Activated CD4-positive, alpha-beta memory T cell treated with anti-CD3 and anti-CD28 coated beads for 36 hours (primary cell): Measurements from ENCODE around the gene CAND2. TPM values are rescaled to one million over a fixed set of nuclear protein-coding genes. Genes with fewer than 3 reads are reported as not detected.

Experiments used
- CTCF ChIA-PET: fragments of 350-600 bp; sonication (Branson Sonifier 250); formaldehyde crosslinking; loops from one replicate; lab custom pipeline; 2021; ENCODE audit warnings: antibody characterized with exemption, inconsistent platforms; lab: Charles Lee
- POLR2A ChIA-PET: fragments of 350-600 bp; sonication (Branson Sonifier 250); formaldehyde crosslinking; loops from one replicate; lab custom pipeline; 2021; ENCODE audit warnings: antibody characterized with exemption; lab: Charles Lee
- DNase-seq: peaks from one replicate; pipeline ENCODE4 v3.0.0-alpha.2; 2020
- H3K27ac Mint-ChIP-seq: one replicate; pipeline ENCODE4 v1.8.0; 2021; ENCODE audit warnings: mixed read lengths
- H3K27me3 Mint-ChIP-seq: one replicate; pipeline ENCODE4 v1.8.0; 2021; ENCODE audit warnings: mixed read lengths
- H3K36me3 Mint-ChIP-seq: one replicate; pipeline ENCODE4 v1.8.0; 2021; ENCODE audit warnings: mixed read lengths
- H3K4me1 Mint-ChIP-seq: one replicate; pipeline ENCODE4 v1.8.0; 2021; ENCODE audit warnings: low read depth, mixed read lengths
- H3K4me3 Mint-ChIP-seq: one replicate; pipeline ENCODE4 v1.8.0; 2021; ENCODE audit warnings: mild to moderate bottlenecking, mixed read lengths
- H3K9me3 Mint-ChIP-seq: one replicate; pipeline ENCODE4 v1.8.0; 2021; ENCODE audit warnings: mixed read lengths
- intact Hi-C: fragments of 100-400 bp; cut with micrococcal nuclease; formaldehyde crosslinking; loops from one replicate; pipeline ENCODE4 v1.15.1; 2023
- total RNA-seq, 2 experiments: library from RNA; stranded (reverse); gene quantifications; one replicate each; pipeline ENCODE4 v1.2.3, GENCODE V29; 2021

Gene CAND2
- total RNA-seq, 2 experiments from 2014 or later: 1.2 to 1.6 TPM

DNA sequence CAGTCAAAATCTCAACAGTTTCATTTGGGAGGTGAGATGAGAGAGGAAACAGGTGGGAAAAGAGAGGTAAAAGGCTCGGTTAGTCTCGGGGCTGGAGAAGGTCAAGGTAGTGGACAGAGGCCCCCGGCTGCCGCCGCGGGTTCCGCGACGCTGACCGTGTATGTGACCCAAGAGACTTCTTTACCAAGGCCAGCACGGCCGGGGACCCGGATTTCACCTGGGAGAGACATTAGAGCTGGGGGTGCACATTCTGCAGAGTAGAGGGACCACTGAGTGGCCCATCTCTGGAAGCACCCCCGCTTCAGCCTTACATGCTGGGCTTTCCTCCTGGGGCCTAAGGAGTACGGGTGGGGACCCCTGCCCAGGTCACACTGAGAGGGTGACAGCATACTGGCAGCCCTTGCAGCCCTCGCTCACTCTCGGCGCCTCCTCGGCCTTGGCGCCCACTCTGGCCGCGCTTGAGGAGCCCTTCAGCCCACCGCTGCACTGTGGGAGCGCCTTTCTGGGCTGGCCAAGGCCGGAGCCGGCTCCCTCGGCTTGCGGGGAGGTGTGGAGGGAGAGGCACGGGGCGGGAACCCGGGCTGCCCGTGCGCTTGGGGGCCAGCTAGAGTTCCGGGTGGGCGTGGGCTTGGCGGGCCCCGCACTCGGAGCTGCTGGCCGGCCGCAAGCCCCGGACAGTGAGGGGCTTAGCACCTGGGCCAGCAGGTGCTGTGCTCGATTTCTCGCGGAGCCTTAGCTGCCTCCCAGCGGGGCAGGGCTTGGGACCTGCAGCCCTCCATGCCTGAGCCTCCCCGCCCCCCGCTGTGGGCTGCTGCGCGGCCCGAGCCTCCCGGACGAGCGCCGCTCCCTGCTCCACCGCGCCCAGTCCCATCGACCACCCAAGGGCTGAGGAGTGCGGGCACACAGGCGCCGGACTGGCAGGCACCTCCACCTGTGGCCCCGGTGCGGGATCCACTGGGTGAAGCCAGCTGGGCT lies 86.1 kb downstream of the CAND2 start:
- H3K4me3 Mint-ChIP-seq: no peak overlapping the region
- intact Hi-C loops: no loop called here
- H3K4me1 Mint-ChIP-seq: peaks cover 6% of the 10 kb centered on the region
- ChIA-PET CTCF (interaction anchor here (1.3 to 2.6 kb wide), 3 partner anchors 9 to 102 kb away, joined by 3 to 9 read pairs (median 5); no protein-coding TSS in a partner anchor), POLR2A (no interaction called here)
- H3K27me3 Mint-ChIP-seq: peaks cover 10% of the 10 kb centered on the region
- no peak overlapping the region for H3K27ac Mint-ChIP-seq
- no peaks in the 10 kb centered on the region for H3K9me3 Mint-ChIP-seq
- DNase-seq: no peak
- no peaks in the 10 kb centered on the region for H3K36me3 Mint-ChIP-seq

DNA sequence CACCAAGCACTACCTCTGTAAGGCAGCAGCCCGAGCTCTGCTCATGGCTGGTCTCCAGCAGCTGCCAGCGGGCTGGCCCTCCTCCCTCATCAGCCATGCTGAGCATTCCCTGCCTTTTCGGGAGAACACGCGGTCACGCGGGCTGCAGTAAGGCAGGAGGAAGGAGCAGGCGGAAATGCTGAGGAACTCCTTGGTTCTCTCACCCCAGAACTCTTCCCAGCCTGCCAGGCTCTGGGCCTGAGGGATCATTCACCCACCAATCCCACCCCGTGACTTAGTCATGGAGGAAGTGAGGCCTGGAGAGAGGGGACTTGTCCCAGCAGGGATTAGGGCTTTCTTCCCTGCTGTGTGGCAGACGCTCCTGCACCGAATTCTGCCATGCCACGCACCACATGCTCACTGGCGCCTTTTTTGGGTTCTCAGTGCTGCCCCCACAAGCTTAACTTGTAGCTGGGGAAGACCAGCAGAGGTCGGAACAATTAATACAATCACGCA lies 87.8 kb downstream of the CAND2 start:
- DNase-seq: no peak
- H3K36me3 Mint-ChIP-seq: no peaks in the 10 kb centered on the region
- no peak overlapping the region for H3K4me3 Mint-ChIP-seq
- intact Hi-C loops: no loop called here
- peaks cover 12% of the 10 kb centered on the region for H3K27me3 Mint-ChIP-seq
- no peaks in the 10 kb centered on the region for H3K9me3 Mint-ChIP-seq
- no peak overlapping the region for H3K27ac Mint-ChIP-seq
- H3K4me1 Mint-ChIP-seq: peaks cover 8% of the 10 kb centered on the region
- POLR2A ChIA-PET: no interaction called here
- CTCF ChIA-PET: interaction anchor here (1.3 to 2.6 kb wide), 2 partner anchors 16 to 100 kb away, joined by 3 to 9 read pairs; no protein-coding TSS in a partner anchor

Other genes starting within 250 kb of the CAND2 start
- 10 to 100 TPM; 28.5 to 30.1 TPM for gene MKRN2, start 239.6 kb upstream of the CAND2 start, total RNA-seq
- gene RAF1, start 132.6 kb upstream of the CAND2 start, total RNA-seq: 10 to 100 TPM; 64.6 to 66.9 TPM
- not detected for gene TMEM40, start 37.4 kb upstream of the CAND2 start, total RNA-seq
- 1,000 to 10,000 TPM; 2,505 to 2,560 TPM for gene RPL32, start 44.9 kb downstream of the CAND2 start, total RNA-seq